Adipose tissue (tissue), 3 donors: Measurements from ENCODE around the gene TPRG1. TPM values are rescaled to one million over a fixed set of nuclear protein-coding genes. Genes with fewer than 3 reads are reported as not detected.

ENCODE experiments used
- H3K27ac ChIP-seq: one replicate; pipeline ENCODE4 v1.5.1; 2013; ENCODE audit warnings: low read depth, low read length
- WGBS, 3 donors: extraction: QIAGEN DNeasy Blood & Tissue Kit; methylation state at CpG; one replicate each; pipeline ENCODE4 v1.1.7; 2013; 5-methylcytosine and 5-hydroxymethylcytosine counted together
- polyA plus RNA-seq, 3 donors: library from polyadenylated mRNA; stranded (reverse); fragments of 200-250 nt; gene quantifications; one replicate each; pipeline ENCODE4 v1.2.3, GENCODE V29; 2013
- donor health status: healthy with polysubstance abuse.
- donor health status: Bipolar disorder and iron deficiency.
- donor health status: healthy.

Gene TPRG1
- polyA plus RNA-seq, 3 donors, result 0.91 to 17.4 (median 6.6) TPM

DNA sequence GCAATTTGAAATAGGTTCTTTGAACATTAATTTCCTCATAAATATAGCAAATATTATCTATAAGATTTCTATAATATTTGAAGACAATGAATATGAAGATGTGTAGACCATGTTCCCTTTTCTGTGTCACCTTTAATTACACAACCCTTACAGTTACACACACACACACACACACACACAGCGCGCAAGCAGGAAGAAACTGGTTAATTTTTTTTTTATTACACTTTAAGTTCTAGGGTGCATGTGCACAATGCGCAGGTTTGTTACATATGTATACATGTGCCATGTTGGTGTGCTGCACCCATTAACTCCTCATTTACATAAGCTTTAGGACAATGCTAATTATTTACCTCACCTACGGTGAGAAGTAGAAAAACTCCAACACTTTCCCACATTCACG, 122.9 kb downstream of the TPRG1 start:
- WGBS, 3 donors, result 89 to 96% (median 95%) methylated on average over 5 of the region's 5 CpGs

DNA sequence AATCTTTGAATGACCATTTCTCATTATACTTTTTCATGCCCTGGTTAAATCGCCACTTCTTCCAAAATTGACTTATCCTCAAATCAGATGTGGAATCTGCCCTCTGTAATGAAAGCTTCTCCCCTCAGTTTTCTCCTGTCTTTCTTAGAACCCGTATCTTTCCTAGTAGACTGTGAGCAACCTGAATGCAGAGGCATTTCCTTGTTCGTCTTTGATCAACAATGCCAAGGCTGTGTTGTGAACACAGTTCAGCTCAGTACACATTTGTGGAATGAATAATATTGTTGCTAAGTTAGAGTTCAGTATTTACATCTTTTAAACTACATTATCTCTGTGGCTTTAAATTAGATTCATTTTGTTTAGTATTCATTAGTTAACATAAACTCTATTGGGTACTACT, 123.3 kb downstream of the TPRG1 start:
- WGBS, 3 donors, result 84 to 92% (median 84%) methylated on average over 3 of the region's 3 CpGs
- no peak overlapping the region for H3K27ac ChIP-seq

More for the DNA sequence above, 122.9 kb downstream of the TPRG1 start:
- no peak overlapping the region for H3K27ac ChIP-seq

DNA sequence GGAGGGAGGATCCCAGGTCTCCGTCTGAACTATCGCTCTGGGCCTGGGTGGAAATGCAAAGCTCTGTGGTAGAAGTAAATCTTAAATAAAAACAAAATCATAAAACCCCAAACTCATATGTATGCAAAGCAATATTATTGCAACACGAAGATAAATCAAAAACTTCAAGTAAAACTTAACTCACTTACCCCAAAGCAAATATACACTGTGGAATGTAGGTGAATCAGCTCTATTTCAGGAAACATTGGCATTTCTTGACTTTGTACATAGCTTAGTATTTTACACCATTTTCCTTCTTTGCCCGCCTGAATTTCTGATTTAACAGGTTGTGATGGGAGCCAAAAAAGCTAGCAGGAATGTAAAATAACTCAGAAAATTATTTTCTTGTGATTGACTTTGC, 126.2 kb downstream of the TPRG1 start:
- 83 to 88% (median 84%) methylated on average over 4 of the region's 4 CpGs for WGBS, 3 donors
- H3K27ac ChIP-seq, result no peak overlapping the region

DNA sequence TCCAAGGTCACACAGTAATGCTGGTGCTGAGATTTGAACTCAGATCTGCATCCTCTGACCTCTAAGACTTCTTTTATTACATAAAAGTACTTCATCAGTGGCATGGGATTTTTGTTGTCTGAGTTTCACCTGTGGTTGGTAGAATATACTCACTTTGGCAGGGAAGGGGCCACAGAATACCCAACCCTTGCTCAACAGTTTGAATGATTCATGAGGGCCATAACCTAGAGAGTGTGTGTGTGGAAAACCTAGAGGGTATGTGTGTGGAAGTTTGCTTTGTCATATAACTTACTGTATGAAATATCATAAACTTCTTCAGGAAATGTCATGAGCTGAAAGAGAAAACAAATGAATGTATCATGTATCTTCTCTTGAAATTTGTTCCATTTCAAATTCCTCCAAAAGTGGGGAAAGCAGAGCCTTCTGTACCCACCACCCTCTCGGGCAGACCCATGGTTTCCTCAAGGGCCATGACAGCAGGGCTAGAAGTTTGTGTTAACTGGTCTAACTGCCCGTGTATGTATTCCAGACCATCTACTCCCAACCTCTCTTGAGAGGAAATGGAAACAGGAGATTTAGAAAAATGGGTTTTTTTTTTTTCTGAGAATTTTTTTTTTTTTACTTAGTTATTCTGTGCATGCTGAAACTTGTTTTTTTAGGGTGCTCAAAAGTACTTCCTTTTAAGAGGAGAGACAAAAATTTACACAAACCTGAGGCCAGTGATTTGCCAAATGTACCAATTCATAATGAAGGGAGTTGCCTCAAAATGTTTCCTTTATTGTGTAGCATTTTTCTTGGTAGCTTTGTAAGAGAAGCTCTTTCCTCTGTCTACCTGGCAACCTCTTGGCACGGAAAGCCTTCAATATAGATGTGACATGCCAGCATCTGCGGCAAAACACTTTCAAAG, 127.0 kb downstream of the TPRG1 start:
- WGBS, 3 donors, result 85 to 91% (median 88%) methylated on average over 4 of the region's 4 CpGs
- H3K27ac ChIP-seq, result no peak overlapping the region

DNA sequence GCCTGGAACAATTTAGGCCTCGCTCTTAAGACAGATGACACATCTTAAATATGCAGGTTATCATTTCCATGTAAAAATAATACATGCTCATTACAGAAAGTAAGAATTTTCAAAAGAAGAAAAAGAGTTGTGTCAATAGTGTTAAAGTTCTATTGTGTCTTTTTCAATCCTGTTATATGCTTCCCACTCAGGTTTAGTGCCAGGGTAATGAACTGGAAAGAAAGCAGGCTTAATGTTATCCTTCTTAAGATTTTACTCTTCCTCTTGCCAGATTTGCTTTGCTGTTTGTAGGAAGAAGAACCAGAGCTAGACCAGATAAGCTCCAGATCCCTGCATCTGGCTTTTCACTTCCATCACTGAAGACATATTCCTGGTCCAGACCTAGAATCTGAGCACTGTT, 128.6 kb downstream of the TPRG1 start:
- no peak overlapping the region for H3K27ac ChIP-seq
- 96 to 100% (median 97%) methylated on average over 1 of the region's 1 CpG for WGBS, 3 donors

DNA sequence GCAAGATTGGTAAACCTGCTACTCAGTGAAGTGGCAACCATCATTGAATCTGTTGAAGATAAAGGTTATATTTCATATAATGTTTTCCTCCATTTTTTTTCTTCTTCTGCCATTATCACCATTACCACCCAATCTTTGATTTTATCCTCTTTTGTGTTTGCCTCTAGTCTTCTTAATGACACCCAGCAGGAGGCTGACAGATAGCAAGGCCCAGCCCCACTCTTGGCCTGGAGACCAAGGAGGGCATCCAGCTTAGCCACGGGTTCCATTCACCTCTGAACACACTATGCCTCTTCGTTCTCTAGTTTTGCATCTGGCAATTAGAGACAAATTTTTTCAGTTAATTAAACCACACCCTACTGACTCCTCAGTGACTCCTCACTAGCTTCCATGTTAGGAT, 129.7 kb downstream of the TPRG1 start:
- H3K27ac ChIP-seq, result no peak overlapping the region
- WGBS, 3 donors, result 78 to 86% (median 83%) methylated on average over 2 of the region's 2 CpGs

DNA sequence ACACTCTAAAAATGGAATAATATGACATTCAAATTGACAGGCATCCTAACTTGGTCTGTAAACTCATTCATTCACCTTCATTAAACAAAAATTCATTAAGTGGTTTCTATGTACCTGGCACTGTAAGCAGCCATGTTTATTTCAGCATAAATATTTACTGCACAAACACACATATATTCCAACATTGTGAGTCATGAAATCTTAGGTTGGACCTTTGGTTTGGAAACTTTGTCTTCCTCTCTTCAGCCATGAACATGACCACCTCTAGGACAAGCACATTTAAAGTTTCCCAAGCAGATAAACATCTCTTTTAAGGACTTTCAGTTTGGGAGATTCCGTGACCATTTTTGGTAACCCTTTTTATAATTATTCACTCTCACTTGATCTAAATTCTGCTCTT, 131.8 kb downstream of the TPRG1 start:
- 0 to 87% (median 0%) methylated on average over 1 of the region's 1 CpG for WGBS, 3 donors

DNA sequence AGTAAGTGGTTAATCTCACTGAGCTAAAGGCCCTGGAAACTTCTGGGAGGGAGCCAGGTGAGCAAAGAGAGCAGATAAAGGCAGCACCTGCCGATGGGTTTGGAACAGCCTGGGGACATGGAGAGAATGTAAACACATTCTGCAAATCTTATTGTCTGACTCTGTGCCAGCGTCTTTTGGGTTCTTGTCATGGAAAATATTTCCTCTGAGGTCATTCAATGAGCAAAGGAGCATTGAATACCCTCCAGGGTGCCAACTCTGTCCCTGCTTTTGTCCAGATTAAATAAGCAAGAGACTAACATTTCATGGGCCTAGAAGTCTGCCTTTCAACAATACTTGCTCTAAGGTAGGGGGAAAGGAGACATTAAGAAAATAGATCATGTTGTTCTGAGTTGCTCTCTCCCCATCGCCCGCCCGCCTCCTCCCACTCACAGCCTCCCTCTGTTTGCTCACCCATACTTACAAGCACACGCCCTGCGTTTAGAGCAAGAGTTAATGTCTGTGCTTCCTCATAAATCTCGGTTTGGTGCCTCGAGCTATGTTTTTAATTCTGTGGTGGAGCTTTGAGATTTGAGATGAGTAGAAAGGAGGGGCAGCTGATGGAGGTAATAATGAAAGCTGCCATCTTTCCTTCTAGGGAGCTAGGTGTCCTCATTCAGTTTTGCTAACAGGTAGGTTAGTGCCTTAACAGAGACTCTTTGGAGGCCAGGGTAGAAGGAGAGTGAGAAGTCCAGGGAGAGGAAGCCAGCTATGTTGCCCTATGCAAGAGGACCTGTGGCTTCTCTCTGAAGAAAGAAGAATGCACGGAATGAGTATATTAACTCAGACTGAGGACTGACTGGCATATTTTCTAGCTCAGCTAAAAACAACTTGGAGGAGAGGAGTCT, 132.9 kb downstream of the TPRG1 start:
- H3K27ac ChIP-seq, result no peak overlapping the region
- 36 to 67% (median 66%) methylated on average over 10 of the region's 10 CpGs for WGBS, 3 donors

More for the DNA sequence above, 131.8 kb downstream of the TPRG1 start:
- H3K27ac ChIP-seq, result no peak overlapping the region

DNA sequence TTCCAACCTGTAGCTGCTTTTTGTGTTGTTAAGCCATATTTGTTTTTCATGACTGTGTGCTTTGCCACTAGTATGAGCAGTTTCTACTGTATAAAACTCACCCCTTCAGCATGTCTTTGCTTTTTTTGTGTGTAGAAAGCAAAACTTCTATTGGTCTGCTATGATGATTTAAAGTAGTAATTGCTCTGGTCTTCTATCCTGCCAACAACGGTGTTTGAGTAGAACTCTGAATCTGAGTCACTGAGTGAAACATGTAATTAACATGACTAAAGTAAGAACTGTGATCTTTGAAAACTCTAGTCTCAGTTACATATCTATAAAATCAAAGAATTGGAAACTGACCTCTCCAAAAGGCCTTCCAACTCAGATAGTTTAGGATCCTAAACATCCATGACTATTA, 133.6 kb downstream of the TPRG1 start:
- H3K27ac ChIP-seq, result no peak overlapping the region
- 69 to 84% (median 74%) methylated on average over 1 of the region's 1 CpG for WGBS, 3 donors

DNA sequence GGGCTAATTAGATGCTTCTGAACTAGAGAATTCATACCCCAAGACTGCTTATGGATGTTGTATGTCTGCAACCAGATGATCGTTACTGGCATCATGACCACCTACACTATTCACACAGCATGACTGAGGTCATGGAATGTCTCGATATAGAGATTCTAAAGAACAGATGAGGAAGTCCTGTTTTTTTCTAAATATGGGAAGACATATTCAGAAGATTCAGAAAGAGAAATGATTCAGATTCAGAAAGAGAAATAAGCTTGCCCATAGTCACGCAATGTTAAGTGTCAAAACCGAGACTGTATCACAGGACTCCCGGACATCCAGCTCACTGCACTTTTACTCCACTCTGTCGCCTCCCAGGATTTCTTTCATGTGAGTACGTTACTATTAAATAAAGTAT, 136.2 kb downstream of the TPRG1 start:
- 89 to 93% (median 91%) methylated on average over 7 of the region's 7 CpGs for WGBS, 3 donors
- H3K27ac ChIP-seq, result no peak overlapping the region

DNA sequence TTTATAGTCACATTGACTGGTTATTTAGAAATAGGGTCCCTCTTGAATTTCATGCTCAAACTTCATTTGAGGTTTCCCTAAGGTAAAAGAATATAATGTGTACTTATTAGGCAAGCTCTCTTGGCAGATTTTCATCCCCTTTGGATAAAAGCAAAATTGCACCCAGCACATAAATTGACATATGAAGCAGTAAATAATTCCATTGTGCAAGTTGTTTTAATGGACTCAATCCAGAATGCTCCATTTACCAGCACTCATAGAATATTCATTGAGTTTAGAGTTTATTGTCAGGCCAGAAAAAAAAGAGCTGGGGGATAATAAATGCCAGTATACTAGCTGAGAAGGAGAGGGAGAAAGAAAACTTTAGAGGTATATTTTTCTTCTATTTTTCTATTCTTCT, 136.8 kb downstream of the TPRG1 start:
- no peak overlapping the region for H3K27ac ChIP-seq

DNA sequence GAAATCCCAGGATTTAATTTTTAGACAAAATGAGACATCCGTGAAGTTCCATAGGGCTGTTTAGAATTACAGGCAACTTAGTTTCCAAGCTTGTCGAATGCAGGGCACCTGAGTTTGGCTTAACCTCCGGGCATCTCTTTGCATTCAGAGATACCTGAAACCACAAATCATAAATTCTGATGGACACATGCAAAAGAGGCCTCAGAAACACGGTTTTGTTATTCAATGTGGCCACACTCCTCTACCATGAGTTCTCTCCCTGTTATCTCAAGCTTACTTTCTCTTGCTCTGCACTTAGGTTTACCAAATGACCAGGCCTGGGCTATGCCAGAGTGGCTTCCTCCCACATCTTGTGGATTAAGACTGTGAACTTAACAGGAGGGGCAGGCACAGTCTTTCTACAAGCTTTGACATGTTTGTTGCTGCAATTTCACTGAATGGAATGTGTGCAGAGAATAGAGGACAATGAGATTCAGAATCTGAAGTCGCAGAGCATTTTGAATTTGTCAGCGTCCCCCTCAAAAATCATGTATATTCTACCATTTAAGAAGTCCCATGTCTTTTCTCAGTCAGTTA, 137.7 kb downstream of the TPRG1 start:
- H3K27ac ChIP-seq, result no peak overlapping the region
- WGBS, 3 donors, result 70 to 87% (median 79%) methylated on average over 6 of the region's 6 CpGs

DNA sequence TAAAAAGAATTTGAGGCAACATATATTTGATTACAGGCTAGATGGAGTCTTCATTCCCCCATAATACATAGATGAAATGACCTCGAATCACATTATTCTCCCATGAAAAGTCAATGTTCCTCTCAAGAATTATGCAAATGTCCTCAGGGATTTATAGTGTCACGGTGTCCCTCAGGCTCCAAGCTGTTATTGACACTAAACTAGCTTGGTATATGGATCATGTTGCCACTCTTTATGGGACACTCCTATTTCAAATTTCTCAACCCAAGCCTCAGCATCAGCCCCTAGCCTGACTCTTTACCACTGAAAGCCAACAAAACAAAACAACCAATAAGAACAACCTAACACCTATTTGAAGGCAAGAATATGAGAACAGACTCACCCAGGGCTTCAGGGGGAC, 139.8 kb downstream of the TPRG1 start:
- no peak overlapping the region for H3K27ac ChIP-seq

DNA sequence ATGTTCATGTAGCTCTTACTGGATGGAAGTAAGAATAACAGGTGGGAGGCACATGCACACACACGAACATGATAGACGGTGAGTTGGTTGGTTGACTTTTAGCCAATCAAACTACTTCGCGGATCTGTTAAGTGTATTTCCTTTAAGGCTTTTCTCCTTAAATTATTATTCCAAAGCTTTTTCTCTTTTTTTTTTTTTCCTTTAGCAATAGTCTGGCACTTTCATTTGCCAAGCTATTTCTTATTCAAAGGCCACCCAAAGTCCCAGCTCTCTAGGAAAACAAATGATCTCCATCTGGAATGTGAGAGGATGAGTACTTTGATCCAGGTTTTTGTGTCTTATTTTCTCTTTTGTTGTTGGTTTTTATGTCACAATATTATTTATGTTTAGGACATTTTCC, 141.1 kb downstream of the TPRG1 start:
- WGBS, 3 donors, result 78 to 88% (median 85%) methylated on average over 4 of the region's 4 CpGs
- no peak overlapping the region for H3K27ac ChIP-seq

More for the DNA sequence above, 139.8 kb downstream of the TPRG1 start:
- 85 to 89% (median 86%) methylated on average over 2 of the region's 2 CpGs for WGBS, 3 donors

DNA sequence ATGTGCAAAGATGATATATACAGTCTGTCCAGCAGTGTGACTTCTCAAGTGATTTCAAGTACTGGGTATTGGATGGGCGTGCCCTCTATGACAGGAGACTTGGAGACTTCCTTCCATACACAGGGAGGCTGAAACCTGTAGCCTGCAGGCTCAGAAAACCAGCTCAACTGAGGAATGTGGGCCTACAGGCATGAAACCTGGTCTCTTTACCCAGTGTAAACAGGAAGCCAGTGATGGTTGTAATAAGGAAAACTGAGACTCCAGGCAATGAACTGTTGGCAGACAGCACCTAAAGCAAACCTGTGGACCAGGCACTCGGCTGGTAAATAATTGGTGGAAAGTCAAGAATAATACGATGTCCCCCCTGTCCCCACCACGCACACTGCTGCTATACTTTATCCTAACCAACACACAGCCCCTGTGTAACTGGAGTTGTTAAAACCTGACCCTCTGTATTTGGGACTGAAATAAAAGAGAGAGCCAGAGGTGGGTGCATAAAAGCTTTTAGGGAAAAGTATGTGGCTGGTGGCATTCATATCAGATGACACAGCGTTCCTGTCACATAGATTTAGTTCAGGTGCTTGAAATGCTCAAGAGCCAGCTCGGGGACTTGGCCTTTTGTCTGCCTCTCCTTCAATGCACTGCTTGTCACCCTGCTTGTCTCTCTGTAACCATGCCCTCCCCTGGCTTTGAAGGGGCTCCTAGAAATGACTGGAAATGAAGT, 144.7 kb downstream of the TPRG1 start:
- no peak overlapping the region for H3K27ac ChIP-seq
- 67 to 83% (median 70%) methylated on average over 6 of the region's 6 CpGs for WGBS, 3 donors

DNA sequence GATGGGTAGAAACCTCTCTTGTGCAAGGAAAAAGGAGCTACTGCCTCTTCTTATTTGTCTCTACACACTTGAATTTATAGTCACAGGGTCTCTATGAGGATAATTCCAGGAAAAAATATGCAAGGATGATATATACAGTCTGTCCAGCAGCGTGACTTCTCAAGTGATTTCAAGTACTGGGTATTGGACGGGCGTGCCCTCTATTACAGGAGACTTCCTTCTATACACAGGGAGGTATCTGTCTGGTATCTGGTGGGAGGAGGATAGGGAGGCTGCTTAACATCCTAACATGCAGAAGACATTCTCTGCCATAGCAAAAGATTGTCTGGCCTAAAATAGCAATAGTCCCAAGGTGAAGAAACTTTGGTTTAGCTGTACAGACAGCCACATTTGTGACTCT, 146.1 kb downstream of the TPRG1 start:
- 79 to 89% (median 82%) methylated on average over 3 of the region's 3 CpGs for WGBS, 3 donors
- H3K27ac ChIP-seq, result no peak overlapping the region

DNA sequence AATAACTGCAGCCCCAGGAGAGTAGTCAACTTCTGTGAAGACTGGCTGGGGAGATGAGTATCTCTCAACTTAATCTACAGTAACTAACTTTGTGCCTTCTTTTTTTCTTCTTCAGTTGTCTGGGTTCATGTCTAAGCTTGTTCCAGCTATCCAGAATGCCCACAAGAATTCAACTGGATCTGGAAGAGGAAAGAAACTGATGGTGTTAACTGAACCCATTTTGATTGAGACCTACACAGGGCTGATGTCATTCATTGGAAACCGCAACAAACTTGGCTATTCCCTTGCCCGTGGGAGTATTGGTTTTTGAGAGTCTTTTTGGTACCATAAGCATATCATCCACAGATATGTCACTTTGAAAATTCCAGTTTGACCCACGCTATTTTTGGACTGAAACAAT, 148.7 kb downstream of the TPRG1 start:
- no peak overlapping the region for H3K27ac ChIP-seq
- WGBS, 3 donors, result 80 to 91% (median 91%) methylated on average over 3 of the region's 3 CpGs

DNA sequence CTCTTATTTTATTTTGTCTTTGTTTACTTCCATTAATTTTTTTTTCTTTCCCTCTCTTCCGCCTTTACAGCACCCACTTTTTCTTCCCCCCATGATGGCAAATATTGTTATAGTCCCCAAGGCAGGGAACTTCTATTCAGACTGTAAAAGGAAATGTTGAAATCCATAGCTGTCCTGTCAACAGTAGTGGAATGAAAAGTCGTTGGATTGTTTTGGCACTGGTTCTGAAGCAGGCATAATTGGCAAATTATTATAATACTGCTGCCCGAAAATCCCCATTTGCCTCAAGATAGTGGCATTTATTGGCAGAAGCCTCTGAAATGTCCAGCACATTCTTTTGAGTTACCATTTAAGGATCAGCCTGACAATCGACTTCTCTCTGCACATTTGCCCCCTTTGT, 150.6 kb downstream of the TPRG1 start:
- WGBS, 3 donors, result 52 to 65% (median 53%) methylated on average over 4 of the region's 4 CpGs
- H3K27ac ChIP-seq, result no peak overlapping the region
